ENCODE results near the gene IER5.
A peak's percentile ranks its signal among the peaks of the same experiment; 100 is the strongest.

IER5 gene

DNA sequence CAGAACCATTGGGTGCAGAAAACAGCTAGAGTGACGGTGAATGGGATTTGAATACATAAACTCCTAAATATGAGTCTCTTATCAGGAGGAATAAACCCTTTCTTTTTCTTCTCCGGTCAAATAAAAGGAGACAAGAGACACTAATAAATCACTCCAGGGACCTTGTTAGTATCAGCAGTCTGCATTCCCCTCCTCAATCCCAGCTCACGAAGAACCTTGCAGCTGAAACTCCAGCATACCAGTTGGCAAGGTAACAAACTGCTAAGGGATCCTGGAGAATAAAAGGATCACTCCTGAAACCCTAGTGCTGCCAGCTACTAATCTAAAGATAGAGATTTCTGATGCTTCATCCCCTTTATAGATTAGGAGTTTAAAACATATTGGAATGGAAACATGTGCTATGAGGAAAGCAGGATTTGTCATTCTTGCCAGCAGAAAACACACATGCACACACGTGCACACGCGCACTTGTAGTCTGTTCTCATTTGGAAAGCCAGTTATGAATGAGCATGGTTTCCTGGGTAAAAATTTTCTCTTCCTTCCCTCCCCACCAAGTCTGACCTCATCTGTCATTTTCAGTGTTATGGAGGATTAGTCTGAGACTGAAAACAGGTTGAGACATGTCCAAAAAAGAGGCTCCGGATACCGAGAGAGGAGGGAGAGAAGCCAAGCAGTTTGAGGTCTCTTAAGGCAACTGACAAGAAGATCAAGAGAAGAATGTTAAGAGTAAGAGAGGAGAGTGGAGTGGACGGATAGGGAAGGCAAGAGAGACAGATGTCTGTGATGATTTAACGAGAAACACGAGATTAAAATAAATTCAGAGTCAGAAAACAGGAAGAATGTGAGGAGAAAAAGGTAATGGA, 10.9 kb downstream of the IER5 start (continued):
- TF ChIP-seq, protein P1, sequence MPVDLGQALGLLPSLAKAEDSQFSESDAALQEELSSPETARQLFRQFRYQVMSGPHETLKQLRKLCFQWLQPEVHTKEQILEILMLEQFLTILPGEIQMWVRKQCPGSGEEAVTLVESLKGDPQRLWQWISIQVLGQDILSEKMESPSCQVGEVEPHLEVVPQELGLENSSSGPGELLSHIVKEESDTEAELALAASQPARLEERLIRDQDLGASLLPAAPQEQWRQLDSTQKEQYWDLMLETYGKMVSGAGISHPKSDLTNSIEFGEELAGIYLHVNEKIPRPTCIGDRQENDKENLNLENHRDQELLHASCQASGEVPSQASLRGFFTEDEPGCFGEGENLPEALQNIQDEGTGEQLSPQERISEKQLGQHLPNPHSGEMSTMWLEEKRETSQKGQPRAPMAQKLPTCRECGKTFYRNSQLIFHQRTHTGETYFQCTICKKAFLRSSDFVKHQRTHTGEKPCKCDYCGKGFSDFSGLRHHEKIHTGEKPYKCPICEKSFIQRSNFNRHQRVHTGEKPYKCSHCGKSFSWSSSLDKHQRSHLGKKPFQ (tag by site-specific recombination; IDR thresholded peaks at IDR 0.05) = no peak
- TF ChIP-seq ZNF292 (tag by site-specific recombination; IDR thresholded peaks at IDR 0.05; ENCODE audit: borderline replicate concordance, low read depth) (no peak), ZNF561 (tag by site-specific recombination; IDR thresholded peaks at IDR 0.05; ENCODE audit: borderline replicate concordance) (no peak; the same call in none of the 2 replicates), ZFP37 (tag by site-specific recombination; IDR thresholded peaks at IDR 0.05) (0 out of 2 replicates have a peak, but pooled peaks have one; percentile 9), ZNF335 (tag by site-specific recombination; conservative IDR thresholded peaks at IDR 0.05) (peak; percentile 42), ZNF792 (tag by site-specific recombination; IDR thresholded peaks at IDR 0.05) (no peak), ZNF138 (tag by site-specific recombination; IDR thresholded peaks at IDR 0.05; ENCODE audit: borderline replicate concordance) (no peak), SP3 (tag by site-specific recombination; IDR thresholded peaks at IDR 0.05) (peak; percentile 34; the same call in 1 of the 2 replicates), ZNF654 (tag by site-specific recombination; IDR thresholded peaks at IDR 0.05; ENCODE audit: low read depth) (peak; percentile 1; the same call in 1 of the 2 replicates), ZNF248 (tag by site-specific recombination; IDR thresholded peaks at IDR 0.05) (no peak), ZNF560 (tag by site-specific recombination; IDR thresholded peaks at IDR 0.05; ENCODE audit: borderline replicate concordance) (no peak), MYNN (tag by site-specific recombination; IDR thresholded peaks at IDR 0.05; ENCODE audit: borderline replicate concordance) (peak; percentile 72; the same call in 1 of the 2 replicates), ZNF658 (tag by site-specific recombination; IDR thresholded peaks at IDR 0.05) (no peak), ZNF530 (tag by site-specific recombination; IDR thresholded peaks at IDR 0.05; ENCODE audit: low read depth) (no peak), MEIS1 (CRISPR knock-in tag; IDR thresholded peaks at IDR 0.05; ENCODE audit: borderline replicate concordance) (no peak), SALL2 (tag by site-specific recombination; IDR thresholded peaks at IDR 0.05; ENCODE audit: borderline replicate concordance) (no peak), GFI1B (tag by site-specific recombination; IDR thresholded peaks at IDR 0.05) (no peak), ZNF16 (tag by site-specific recombination; IDR thresholded peaks at IDR 0.05; ENCODE audit: low read depth) (no peak), OSR2 (tag by site-specific recombination; IDR thresholded peaks at IDR 0.05) (peak; percentile 51), ZNF132 (tag by site-specific recombination; IDR thresholded peaks at IDR 0.05; ENCODE audit: borderline replicate concordance) (no peak)
- TF ChIP-seq, protein P2, sequence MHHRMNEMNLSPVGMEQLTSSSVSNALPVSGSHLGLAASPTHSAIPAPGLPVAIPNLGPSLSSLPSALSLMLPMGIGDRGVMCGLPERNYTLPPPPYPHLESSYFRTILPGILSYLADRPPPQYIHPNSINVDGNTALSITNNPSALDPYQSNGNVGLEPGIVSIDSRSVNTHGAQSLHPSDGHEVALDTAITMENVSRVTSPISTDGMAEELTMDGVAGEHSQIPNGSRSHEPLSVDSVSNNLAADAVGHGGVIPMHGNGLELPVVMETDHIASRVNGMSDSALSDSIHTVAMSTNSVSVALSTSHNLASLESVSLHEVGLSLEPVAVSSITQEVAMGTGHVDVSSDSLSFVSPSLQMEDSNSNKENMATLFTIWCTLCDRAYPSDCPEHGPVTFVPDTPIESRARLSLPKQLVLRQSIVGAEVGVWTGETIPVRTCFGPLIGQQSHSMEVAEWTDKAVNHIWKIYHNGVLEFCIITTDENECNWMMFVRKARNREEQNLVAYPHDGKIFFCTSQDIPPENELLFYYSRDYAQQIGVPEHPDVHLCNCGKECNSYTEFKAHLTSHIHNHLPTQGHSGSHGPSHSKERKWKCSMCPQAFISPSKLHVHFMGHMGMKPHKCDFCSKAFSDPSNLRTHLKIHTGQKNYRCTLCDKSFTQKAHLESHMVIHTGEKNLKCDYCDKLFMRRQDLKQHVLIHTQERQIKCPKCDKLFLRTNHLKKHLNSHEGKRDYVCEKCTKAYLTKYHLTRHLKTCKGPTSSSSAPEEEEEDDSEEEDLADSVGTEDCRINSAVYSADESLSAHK (tag by site-specific recombination; IDR thresholded peaks at IDR 0.05) = peak; percentile 65; the same call in 1 of the 2 replicates
- TF ChIP-seq, protein P3, sequence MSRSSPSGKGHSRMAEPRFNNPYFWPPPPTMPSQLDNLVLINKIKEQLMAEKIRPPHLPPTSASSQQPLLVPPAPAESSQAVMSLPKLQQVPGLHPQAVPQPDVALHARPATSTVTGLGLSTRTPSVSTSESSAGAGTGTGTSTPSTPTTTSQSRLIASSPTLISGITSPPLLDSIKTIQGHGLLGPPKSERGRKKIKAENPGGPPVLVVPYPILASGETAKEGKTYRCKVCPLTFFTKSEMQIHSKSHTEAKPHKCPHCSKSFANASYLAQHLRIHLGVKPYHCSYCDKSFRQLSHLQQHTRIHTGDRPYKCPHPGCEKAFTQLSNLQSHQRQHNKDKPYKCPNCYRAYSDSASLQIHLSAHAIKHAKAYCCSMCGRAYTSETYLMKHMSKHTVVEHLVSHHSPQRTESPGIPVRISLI (tag by site-specific recombination; IDR thresholded peaks at IDR 0.05) = no peak
- TF ChIP-seq, protein P4, sequence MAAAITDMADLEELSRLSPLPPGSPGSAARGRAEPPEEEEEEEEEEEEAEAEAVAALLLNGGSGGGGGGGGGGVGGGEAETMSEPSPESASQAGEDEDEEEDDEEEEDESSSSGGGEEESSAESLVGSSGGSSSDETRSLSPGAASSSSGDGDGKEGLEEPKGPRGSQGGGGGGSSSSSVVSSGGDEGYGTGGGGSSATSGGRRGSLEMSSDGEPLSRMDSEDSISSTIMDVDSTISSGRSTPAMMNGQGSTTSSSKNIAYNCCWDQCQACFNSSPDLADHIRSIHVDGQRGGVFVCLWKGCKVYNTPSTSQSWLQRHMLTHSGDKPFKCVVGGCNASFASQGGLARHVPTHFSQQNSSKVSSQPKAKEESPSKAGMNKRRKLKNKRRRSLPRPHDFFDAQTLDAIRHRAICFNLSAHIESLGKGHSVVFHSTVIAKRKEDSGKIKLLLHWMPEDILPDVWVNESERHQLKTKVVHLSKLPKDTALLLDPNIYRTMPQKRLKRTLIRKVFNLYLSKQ (tag by site-specific recombination; IDR thresholded peaks at IDR 0.05; ENCODE audit: borderline replicate concordance) = no peak
- TF ChIP-seq, protein P5, sequence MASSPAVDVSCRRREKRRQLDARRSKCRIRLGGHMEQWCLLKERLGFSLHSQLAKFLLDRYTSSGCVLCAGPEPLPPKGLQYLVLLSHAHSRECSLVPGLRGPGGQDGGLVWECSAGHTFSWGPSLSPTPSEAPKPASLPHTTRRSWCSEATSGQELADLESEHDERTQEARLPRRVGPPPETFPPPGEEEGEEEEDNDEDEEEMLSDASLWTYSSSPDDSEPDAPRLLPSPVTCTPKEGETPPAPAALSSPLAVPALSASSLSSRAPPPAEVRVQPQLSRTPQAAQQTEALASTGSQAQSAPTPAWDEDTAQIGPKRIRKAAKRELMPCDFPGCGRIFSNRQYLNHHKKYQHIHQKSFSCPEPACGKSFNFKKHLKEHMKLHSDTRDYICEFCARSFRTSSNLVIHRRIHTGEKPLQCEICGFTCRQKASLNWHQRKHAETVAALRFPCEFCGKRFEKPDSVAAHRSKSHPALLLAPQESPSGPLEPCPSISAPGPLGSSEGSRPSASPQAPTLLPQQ (tag by site-specific recombination; IDR thresholded peaks at IDR 0.05) = peak; percentile 82
- TF ChIP-seq, protein P6, sequence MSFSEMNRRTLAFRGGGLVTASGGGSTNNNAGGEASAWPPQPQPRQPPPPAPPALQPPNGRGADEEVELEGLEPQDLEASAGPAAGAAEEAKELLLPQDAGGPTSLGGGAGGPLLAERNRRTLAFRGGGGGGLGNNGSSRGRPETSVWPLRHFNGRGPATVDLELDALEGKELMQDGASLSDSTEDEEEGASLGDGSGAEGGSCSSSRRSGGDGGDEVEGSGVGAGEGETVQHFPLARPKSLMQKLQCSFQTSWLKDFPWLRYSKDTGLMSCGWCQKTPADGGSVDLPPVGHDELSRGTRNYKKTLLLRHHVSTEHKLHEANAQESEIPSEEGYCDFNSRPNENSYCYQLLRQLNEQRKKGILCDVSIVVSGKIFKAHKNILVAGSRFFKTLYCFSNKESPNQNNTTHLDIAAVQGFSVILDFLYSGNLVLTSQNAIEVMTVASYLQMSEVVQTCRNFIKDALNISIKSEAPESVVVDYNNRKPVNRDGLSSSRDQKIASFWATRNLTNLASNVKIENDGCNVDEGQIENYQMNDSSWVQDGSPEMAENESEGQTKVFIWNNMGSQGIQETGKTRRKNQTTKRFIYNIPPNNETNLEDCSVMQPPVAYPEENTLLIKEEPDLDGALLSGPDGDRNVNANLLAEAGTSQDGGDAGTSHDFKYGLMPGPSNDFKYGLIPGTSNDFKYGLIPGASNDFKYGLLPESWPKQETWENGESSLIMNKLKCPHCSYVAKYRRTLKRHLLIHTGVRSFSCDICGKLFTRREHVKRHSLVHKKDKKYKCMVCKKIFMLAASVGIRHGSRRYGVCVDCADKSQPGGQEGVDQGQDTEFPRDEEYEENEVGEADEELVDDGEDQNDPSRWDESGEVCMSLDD (tag by site-specific recombination; IDR thresholded peaks at IDR 0.05) = no peak
- TF ChIP-seq, protein P7, sequence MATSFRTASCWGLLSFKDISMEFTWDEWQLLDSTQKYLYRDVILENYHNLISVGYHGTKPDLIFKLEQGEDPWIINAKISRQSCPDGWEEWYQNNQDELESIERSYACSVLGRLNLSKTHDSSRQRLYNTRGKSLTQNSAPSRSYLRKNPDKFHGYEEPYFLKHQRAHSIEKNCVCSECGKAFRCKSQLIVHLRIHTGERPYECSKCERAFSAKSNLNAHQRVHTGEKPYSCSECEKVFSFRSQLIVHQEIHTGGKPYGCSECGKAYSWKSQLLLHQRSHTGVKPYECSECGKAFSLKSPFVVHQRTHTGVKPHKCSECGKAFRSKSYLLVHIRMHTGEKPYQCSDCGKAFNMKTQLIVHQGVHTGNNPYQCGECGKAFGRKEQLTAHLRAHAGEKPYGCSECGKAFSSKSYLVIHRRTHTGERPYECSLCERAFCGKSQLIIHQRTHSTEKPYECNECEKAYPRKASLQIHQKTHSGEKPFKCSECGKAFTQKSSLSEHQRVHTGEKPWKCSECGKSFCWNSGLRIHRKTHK (tag by site-specific recombination; IDR thresholded peaks at IDR 0.05) = no peak

All from HEK293 (cell line).